ENCODE data around the gene CCN5.
"Not testable (repeated sequence)": the region's sequence is repeated elsewhere in the genome, so short reads cannot be mapped to it uniquely, and the experiment has no call there.

Gene CCN5, protein sequence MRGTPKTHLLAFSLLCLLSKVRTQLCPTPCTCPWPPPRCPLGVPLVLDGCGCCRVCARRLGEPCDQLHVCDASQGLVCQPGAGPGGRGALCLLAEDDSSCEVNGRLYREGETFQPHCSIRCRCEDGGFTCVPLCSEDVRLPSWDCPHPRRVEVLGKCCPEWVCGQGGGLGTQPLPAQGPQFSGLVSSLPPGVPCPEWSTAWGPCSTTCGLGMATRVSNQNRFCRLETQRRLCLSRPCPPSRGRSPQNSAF

DNA sequence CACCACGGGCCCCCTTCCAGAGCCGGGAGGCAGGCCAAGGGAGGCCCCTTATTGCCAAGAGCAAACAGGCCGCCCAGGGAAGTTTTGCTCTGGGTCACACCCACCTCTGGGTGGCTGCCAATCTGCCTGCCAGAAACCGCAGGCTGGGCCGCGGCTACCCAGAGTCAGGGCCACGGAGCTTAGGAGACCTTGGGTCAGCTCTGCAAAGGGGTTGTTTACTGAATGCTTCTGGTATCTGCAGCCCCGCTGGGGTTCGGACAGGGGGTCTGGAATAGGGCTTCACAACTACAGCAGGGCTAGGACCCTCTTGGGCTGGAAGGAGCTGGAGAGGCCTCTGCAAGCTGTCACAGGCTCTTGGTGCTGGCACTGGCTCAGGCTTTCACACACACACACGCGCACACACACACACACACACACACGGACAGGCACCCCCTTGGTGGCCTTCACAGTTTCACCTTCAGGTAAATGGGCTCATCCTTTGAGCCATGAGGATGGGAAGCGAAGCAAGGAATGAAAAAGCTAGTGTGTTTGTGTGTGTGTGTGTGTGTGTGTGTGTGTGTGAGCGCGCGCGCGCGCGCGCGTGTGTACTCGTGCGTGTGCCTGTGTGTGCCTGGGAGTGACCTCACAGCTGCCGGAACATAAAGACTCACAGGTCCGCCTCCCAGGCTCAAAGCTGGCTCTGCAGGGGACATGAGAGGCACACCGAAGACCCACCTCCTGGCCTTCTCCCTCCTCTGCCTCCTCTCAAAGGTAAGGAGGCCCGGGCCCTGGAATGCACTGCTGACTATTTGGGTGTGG is at the start of gene CCN5:
TSS of gene CCN5 (plus strand) at position 669 of the 798 bp plus-strand sequence. CDS start at position 691, 22 bp downstream.
- DNase-seq = peak; percentile 84

DNA sequence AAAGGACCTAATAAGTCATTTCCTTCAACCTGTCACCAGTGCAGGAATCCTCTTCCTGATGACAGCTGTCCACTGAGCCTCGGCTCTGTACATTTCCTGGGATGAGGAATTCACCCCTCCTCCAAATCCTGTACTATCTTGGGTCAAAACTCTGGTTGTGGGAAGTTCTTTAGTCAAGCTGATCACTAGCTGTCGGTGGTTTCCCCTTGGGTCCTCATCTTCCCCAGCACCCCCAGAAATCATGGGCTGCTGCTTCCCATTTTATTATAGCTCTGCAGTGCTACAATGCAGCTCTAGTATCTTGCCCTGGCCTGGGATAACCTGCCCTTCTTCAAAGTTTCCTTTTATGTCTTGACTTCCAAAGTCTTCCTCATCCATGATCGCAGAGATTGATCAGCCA is 49.1 kb upstream of the CCN5 start:
- DNase-seq = no peak

DNA sequence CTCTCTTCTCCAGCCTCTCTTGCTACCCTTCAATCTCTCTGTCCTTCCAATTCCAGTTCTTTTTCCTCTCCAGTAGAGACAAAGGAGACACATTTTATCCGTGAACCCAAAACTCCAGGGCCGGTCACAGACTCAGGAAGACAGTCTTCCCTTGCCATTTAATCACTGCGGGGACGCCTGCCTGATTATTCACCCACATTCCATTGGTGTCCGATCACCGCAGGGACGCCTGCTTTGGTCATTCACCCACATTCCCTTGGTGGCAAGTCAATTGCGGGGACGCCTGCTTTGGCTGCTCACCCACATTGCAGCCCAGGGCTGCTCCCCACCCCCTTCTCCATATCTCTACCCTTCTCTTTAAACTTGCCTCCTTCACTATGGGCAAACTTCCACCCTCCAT is 44.3 kb upstream of the CCN5 start:
- not testable (repeated sequence) for DNase-seq

DNA sequence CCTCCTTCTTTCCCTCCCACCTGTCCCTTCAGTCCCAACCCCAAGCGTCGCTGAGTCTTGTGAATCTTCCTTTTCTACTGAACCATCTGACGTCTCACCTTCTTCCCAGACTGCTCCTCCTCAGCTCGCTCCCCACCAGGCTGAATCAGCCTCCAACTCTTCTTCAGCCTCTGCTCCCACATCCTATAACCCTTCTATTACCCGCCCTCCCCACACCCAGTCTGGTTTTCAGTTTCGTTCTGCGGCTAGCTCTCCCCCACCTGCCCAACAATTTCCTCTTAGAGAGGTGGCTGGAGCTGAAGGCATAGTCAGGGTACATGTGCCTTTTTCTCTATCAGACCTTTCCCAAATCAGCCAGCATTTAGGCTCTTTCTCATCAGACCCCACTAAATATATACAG is 43.6 kb upstream of the CCN5 start:
- not testable (repeated sequence) for DNase-seq

- DNase-seq = not testable (repeated sequence)
Measured at GRCh38 chr20:44672318-44672902, 42.8 kb upstream of the CCN5 start.

GRCh38 chr20:44678242-44678641 is 36.9 kb upstream of the CCN5 start:
- no peak for DNase-seq

- DNase-seq = no peak
Measured at GRCh38 chr20:44678990-44679611, 36.1 kb upstream of the CCN5 start.

DNA sequence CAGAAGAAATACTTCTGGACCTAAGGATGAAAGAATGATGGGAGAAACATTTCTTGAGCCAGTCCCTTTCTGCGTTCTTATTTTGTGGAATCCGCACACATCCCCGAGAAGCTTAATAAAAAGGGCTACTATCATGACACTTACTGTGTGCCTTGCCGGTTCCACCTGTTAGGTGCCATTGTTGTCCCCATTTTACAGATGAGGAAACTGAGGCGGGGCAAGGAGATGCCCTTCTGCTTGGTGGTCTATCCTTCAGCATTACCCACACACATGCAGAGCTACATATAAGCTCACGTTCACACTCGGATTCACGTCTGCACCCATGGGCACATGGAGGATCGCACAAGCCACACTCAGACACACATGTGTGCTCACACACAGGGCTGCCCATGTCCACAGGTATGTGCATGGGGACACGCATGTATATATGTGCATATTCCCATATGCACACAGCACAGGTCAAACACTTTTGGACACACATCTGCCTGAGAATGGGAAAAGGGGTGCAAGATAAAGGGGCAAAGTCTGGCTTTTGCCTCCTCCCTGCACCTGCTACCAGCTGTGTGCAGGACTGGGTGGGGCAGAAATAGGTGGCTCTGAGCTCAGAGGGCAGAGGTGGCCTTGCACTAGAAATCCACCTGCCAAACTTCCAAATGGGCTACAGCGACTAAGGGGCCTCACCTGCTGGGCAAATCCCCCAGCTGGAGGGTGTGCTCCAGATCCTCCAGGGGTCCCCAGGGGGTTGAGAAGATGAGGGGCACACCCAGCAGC is 33.2 kb upstream of the CCN5 start:
- DNase-seq = no peak

DNA sequence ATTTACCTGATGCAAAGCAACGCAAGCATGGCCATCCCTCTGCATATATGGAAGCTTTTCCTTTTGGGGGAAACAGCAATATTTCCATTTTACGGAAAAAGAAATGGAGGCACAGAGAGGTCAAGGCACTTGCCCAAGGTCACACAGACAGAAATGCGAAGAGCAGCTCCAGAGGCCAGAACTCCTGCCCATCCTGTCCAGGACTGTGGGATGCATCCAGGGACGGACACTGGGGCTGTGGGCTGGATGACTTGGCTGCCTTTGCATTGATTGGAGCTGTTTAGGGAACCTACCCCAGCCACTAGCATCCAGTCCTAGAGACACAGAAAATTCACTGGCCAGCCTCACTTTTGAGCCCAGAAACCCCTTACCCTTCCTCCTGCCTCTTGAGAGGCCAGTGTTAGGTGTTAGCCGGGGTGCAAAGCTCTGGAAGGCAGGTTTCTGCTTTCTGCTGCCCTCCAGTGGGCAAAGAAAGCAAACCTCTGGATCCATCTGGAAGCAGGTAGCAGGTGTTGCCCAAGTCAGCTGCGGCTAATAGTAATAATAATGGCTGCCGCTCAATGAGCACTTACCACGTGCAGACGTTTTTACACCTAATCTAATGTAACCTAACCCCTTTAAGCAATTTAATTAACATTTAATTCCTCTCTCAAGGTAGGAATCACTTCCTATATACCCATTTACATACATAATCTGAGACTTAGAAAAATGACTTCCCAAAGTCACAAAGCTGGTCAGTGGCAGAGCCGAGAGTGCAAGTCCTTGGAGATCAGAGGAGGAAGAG is 31.7 kb upstream of the CCN5 start:
- peak; percentile 82 for DNase-seq

GRCh38 chr20:44684047-44684967 is 30.9 kb upstream of the CCN5 start:
- no peak for DNase-seq

DNA sequence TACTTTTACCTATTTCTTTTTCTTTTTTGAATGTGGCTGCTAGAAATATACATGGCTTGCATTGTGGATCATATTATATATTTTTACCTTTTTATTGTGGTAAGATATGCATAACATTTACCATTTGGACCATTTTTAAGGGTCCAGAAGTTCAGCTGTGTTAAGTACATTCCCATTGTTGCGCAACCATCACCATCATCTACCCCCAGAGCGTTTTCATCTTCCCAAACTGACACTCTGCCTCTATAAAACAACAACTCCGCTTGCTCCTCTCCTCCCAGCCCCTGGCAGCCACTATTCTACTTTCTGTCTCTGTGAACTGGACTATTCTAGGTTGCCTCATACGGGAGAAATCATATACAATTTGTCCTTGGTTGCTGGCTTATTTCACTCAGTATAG is 28.2 kb upstream of the CCN5 start:
- no peak for DNase-seq

GRCh38 chr20:44688053-44688625 is 27.0 kb upstream of the CCN5 start:
- no peak for DNase-seq

DNA sequence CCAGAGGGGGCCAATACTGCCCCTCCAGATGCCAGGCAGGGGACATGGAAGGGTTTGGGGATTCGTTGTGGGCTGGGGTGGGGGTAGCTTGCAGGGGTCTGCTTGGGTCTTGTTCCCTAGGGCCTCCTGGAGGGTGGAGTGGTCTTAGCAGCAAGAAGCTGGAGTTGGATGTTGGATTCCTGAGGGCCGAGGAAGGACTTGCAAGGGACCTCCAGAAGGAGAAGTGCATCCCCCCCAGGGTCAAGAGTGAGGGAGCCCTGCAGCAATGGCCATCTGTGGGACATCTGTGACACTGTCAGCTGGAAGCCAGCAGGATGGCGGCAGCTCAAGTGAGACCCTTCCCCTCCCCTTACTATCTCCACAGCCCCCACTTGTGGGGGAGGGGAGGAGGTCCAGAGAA is 25.4 kb upstream of the CCN5 start:
- DNase-seq = no peak

DNA sequence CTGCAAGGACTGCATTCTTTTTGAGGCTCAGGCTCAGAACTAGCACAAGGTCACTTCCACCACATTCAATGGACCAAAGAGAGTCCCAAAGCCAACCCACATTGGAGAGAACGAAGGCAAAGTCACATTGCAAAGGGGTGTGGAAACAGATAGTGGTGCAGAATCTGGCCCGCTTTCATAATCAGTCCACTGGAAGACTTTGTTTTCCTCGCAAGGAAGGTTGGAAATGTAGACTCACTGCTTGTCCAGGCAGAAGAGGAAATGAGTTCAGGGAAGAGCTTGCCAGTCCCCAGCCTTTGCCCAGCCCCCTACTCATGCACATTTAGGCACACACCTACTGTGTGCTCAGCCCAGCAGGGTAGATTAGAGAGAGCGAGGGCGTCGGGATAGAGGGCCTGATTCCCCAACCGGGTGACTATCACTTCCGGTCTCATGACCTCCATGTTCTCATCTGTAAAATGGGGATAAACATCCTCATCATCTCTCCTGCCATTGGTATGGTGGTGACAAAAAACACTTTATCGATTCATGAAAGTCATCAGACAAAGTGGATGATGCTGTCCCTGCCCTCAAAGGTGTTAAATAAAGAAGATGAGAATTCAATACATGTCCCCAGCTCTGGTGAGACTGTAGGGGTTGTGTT is 24.3 kb upstream of the CCN5 start:
- DNase-seq = no peak

GRCh38 chr20:44691424-44692423 is 23.4 kb upstream of the CCN5 start:
- no peak for DNase-seq

DNA sequence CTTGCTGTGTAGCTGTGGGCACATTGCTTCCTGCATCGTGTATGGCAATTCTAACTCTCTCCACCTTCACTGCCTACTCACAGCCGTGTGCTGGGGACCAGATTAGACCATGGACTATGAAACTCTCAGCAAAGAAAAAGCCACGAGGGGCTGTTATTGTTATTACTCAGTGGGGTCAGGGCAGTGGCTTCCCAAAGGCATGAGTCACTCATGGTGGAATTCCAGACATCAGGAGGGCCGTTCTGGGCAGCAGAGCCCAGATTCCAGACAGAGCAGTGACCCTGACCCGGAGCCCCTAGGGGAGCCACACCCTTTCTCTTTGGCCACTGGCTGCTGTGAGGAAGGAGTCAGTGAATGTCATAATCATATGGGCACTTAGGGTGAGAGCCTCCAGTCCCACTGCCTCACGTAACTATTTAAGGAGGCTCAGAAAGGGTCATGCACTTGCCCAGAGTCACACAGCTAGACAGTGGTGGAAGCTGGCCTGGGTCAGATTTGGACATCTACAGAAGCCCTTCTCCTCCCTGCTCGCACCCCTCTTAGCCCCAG is 22.2 kb upstream of the CCN5 start:
- no peak for DNase-seq

- no peak for DNase-seq
Measured at GRCh38 chr20:44693627-44694026, 21.5 kb upstream of the CCN5 start.

DNA sequence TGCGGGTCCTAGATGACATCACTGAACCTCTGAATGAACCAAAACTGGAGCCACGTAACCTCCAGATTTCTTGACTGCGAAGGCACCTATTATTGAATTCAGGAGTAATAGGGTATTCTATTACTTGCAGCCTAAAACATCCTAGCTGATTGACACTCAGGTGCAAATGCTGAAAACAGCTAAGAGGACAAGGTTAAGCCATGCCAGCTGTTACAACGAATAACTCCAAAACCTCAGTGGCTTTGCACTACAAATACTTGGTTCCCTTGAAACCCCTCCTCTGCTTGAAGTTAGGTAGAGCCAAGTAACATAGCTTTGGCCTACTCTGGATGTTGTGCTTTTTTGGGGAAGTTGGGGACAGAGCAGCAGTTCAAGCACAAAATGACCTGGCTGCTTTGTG is 21.0 kb upstream of the CCN5 start:
- no peak for DNase-seq

Measured in NCI-H1105 treated with DMSO at 0.1 percent for 48 hours (cell line).